DOHH2 (cell line): ENCODE measurements around the gene CD2BP2.

Experiments
- EZH2phosphoT487 ChIP-seq: fragments of 200-600 bp; sonication (generic); IDR thresholded peaks from 2 replicates; pipeline ENCODE4 v1.6.1; 2017; ENCODE audit warnings: borderline replicate concordance, mild to moderate bottlenecking, antibody characterized with exemption, low read length, moderate library complexity, mixed read lengths
- TF ChIP-seq, protein P1 (sequence below): fragments of 200-600 bp; sonication (generic); IDR thresholded peaks from one replicate; pipeline ENCODE4 v1.5.1; 2014; ENCODE audit warnings: antibody characterized with exemption, mild to moderate bottlenecking, low read depth, low read length; ENCODE audit not compliant: poor library complexity, severe bottlenecking

DNA sequence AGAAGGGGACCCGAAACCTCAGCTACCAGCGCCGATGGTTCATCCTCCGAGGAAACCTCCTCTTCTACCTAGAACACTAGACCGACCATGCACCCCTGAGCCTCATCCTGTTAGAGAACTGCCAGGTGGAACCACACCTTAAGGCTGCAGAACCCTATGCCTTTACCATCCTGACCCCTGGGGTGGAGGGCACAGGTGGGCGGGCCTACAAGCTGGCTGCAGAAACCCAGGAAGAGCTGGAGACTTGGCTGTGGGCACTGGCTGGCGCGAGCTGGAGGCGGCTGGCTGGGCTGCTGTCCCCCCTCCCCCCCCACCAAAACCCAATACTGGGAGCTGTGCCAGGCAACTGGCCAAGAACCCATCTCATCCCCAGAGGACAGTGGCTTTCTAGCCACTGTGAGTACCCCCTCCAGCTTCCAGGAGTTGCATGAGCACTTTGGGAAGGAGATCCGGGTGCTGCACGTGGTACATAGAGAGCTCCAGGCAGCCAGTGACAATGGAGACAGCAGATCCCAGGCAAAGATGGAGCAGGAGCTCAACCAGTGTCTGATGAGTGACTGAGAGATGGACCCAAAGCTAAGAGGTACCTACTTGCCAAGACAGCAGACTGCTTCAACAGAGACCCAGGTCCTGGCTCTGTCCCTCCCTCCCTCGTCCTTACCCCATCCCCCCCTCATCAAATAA lies 1.4 kb upstream of the CD2BP2 start:
- TF ChIP-seq, protein P1, sequence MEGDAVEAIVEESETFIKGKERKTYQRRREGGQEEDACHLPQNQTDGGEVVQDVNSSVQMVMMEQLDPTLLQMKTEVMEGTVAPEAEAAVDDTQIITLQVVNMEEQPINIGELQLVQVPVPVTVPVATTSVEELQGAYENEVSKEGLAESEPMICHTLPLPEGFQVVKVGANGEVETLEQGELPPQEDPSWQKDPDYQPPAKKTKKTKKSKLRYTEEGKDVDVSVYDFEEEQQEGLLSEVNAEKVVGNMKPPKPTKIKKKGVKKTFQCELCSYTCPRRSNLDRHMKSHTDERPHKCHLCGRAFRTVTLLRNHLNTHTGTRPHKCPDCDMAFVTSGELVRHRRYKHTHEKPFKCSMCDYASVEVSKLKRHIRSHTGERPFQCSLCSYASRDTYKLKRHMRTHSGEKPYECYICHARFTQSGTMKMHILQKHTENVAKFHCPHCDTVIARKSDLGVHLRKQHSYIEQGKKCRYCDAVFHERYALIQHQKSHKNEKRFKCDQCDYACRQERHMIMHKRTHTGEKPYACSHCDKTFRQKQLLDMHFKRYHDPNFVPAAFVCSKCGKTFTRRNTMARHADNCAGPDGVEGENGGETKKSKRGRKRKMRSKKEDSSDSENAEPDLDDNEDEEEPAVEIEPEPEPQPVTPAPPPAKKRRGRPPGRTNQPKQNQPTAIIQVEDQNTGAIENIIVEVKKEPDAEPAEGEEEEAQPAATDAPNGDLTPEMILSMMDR: no peak
- no peak for TF ChIP-seq EZH2phosphoT487
